PC-3 (cell line): Measurements from ENCODE around the gene MRPL27. TPM values are rescaled to one million over a fixed set of nuclear protein-coding genes. Genes with fewer than 3 reads are reported as not detected.

ENCODE experiments used
- ATAC-seq: fragments of 200-7000 bp; cut with Tn5 transposase; 2 replicates; pipeline ENCODE4 v1.9.1; 2020; ENCODE audit warnings: mild to moderate bottlenecking, moderate library complexity
- Bru-seq: library from RNA; stranded (reverse); fragments of 400-500 nt; gene quantifications from one replicate; lab custom pipeline; 2021; lab: Mats Ljungman, UMichigan
- BruChase-seq, 2 experiments: library from RNA; stranded (reverse); fragments of 400-500 nt; gene quantifications; one replicate each; lab custom pipeline; 2021; lab: Mats Ljungman, UMichigan
- BruUV-seq: library from RNA; stranded (reverse); fragments of 400-500 nt; replicated peaks from 2 replicates; lab custom pipeline; 2021; lab: Mats Ljungman, UMichigan
- CTCF ChIA-PET: fragments of 300-600 bp; sonication (Branson Sonifier 250); formaldehyde crosslinking; loops from one replicate; lab custom pipeline; 2022; ENCODE audit warnings: antibody characterized with exemption; lab: Charles Lee
- POLR2A ChIA-PET: fragments of 300-600 bp; sonication (Branson Sonifier 250); formaldehyde crosslinking; loops from one replicate; lab custom pipeline; 2022; ENCODE audit warnings: antibody characterized with exemption; ENCODE audit not compliant: unreplicated experiment; lab: Charles Lee
- DNase-seq: peaks from one replicate; pipeline ENCODE4 v3.0.0-alpha.2; 2015
- H2AFZ ChIP-seq: fragments of 300-600 bp; sonication (generic); 2 replicates; pipeline ENCODE4 v1.6.0; 2016; ENCODE audit warnings: antibody characterized with exemption, low read length
- H3F3A ChIP-seq: fragments of 300-600 bp; sonication (generic); one replicate; pipeline ENCODE4 v1.6.0; 2017; ENCODE audit warnings: antibody characterized with exemption, low read length, control low read depth, mild to moderate bottlenecking; ENCODE audit not compliant: unreplicated experiment
- H3K27ac ChIP-seq: fragments of 300-600 bp; sonication (generic); 2 replicates; pipeline ENCODE4 v1.5.1; 2016; ENCODE audit warnings: mild to moderate bottlenecking, low read length
- H3K27me3 ChIP-seq: fragments of 300-600 bp; sonication (generic); 2 replicates; pipeline ENCODE4 v1.6.1; 2016; ENCODE audit warnings: low read length, mixed read lengths
- H3K36me3 ChIP-seq: fragments of 300-600 bp; sonication (generic); 2 replicates; pipeline ENCODE4 v1.6.1; 2016; ENCODE audit warnings: low read depth, mixed run types, low read length, mixed read lengths
- H3K4me1 ChIP-seq: fragments of 300-600 bp; sonication (generic); 2 replicates; pipeline ENCODE4 v1.5.1; 2016; ENCODE audit warnings: low read length; ENCODE audit not compliant: insufficient read depth
- H3K4me2 ChIP-seq: fragments of 300-600 bp; sonication (generic); 2 replicates; pipeline ENCODE4 v1.6.0; 2016; ENCODE audit warnings: low read length
- H3K4me3 ChIP-seq: fragments of 300-600 bp; sonication (generic); 2 replicates; pipeline ENCODE4 v1.5.1; 2016; ENCODE audit warnings: mild to moderate bottlenecking, low read length, mixed read lengths
- H3K79me2 ChIP-seq: fragments of 300-600 bp; sonication (generic); 2 replicates; pipeline ENCODE4 v1.6.1; 2017; ENCODE audit warnings: low read length, mixed read lengths
- H3K9ac ChIP-seq: fragments of 300-600 bp; sonication (generic); 2 replicates; pipeline ENCODE4 v1.6.0; 2016; ENCODE audit warnings: mild to moderate bottlenecking, low read length
- H3K9me2 ChIP-seq: fragments of 300-600 bp; sonication (generic); replicated peaks from 2 replicates; pipeline ENCODE4 v1.6.1; 2016; ENCODE audit warnings: mixed run types, low read length, mixed read lengths
- H3K9me3 ChIP-seq: fragments of 300-600 bp; sonication (generic); 2 replicates; pipeline ENCODE4 v1.6.1; 2016; ENCODE audit warnings: low read length, mixed read lengths
- H4K20me1 ChIP-seq: fragments of 300-600 bp; sonication (generic); 2 replicates; pipeline ENCODE4 v1.6.1; 2016; ENCODE audit warnings: low read length, mixed read lengths
- EZH2 ChIP-seq: fragments of 300-600 bp; sonication (generic); IDR thresholded peaks from one replicate; pipeline ENCODE4 v1.6.1; 2017; ENCODE audit warnings: antibody characterized with exemption, mild to moderate bottlenecking, low read length; ENCODE audit not compliant: unreplicated experiment
- EZH2phosphoT487 ChIP-seq: fragments of 300-600 bp; sonication (generic); IDR thresholded peaks from 2 replicates; pipeline ENCODE4 v1.6.1; 2018; ENCODE audit warnings: mild to moderate bottlenecking, antibody characterized with exemption, low read length, borderline replicate concordance
- intact Hi-C: fragments of 100-400 bp; cut with micrococcal nuclease; formaldehyde crosslinking; loops from 2 replicates; pipeline ENCODE4 v1.9.0; 2023
- long read RNA-seq: library from polyadenylated mRNA; unstranded; transcript quantifications from one replicate; pipeline ENCODE4 v2.0.0, GENCODE V29; 2021; ENCODE audit not compliant: unreplicated experiment
- total RNA-seq: library from RNA; depleted of rRNA; stranded (reverse); fragments of >200 nt; gene quantifications from 2 replicates; pipeline ENCODE4 v1.2.3, GENCODE V29; 2014; rRNA removed
- TF ChIP-seq, protein P1 (sequence below): fragments of 300-600 bp; sonication (generic); conservative IDR thresholded peaks from 2 replicates; pipeline ENCODE4 v1.5.1; 2017; ENCODE audit warnings: antibody characterized with exemption, low read depth, mild to moderate bottlenecking, low read length

The MRPL27 gene
- total RNA-seq: 168 and 173 TPM in 2 replicates
- percentile 96 among the genes with signal in this experiment for Bru-seq, nascent RNA
- BruChase-seq, experiment 1, labeled RNA remaining after a 6-hour chase: percentile 95 among the genes with signal in this experiment
- BruChase-seq, experiment 2, labeled RNA remaining after a 2-hour chase: percentile 95 among the genes with signal in this experiment
- long read RNA-seq, transcript MRPL27-201 (4 exons, 716 nt): major isoform, 103 of 130 reads
- long read RNA-seq, transcript MRPL27-202 (3 exons, 2,441 nt): minor isoform, 10 of 130 reads
- long read RNA-seq, partial matches to known transcripts: 2 of 130 reads
- long read RNA-seq, other reads (novel, unspliced or antisense): 14 of 130 reads

DNA sequence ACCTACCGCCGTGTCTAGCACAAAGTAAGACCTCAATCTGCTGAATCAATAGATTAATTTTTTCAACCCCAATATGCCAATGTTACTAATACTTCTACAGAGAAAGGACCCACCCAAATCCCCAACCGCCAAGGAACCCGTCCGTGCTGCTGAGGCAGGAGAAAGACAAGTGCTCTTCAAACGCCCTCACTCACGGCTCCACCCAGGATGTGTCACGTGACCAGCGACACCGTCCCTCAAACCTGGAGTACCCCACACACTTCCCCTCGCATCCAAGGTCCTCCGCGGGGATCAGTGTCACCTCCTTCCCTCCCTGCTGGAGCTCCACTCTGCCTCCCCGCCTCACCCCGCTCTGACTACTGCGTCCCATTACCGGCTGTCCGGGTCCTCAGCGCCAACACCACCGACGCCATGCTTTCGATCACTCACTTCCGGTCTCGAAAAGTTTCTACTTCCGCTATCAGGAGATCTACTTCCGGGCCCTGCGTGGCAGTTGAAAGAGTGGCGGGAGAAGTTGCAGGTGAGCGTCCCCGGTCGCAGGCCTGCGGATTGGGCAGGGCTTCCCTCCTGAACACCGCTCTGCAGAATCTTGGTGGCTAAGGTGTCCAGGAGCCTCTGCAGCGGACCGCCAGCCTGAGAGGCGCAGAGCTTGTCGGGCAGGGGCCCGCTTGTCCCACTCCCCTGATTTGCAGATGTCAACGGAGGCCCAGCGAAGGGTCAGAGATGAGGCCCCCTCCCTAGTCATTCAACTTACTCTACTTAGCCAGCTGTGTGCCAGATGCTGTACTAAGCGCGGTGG is at the start of gene MRPL27, which contains the start of gene EME1:
Gene MRPL27, minus strand, starts transcription at position 427 of the 799 bp plus-strand sequence. Its CDS starts 14 bp downstream, at position 413.
Gene EME1, plus strand, starts transcription at position 472 of the 799 bp plus-strand sequence. CDS start 1,980 bp downstream, outside the sequence.
- peak within 1 kb of the TSS; percentile 90 for H3K4me2 ChIP-seq
- peak within 1 kb of the TSS; percentile 92 for H2AFZ ChIP-seq
- H3K79me2 ChIP-seq: peaks cover 40% of the 10 kb centered on the region
- CTCF ChIA-PET: interaction anchor here (0.6 kb wide), 1 partner anchor 504 kb away, joined by 3 read pairs; no protein-coding TSS in a partner anchor
- H3F3A ChIP-seq: peaks cover 5% of the 10 kb centered on the region
- peaks cover 34% of the 10 kb centered on the region for H3K36me3 ChIP-seq
- H3K9me3 ChIP-seq: no peaks in the 10 kb centered on the region
- ATAC-seq (peak; percentile 92), DNase-seq (peak; percentile 95)
- TSS peak; percentile 81 for BruUV-seq
- H4K20me1 ChIP-seq: no peaks in the 10 kb centered on the region
- peaks cover 14% of the 10 kb centered on the region for H3K4me1 ChIP-seq
- peak within 1 kb of the TSS; percentile 89 for H3K27ac ChIP-seq
- H3K4me3 ChIP-seq: peak within 1 kb of the TSS; percentile 88
- no peaks in the 10 kb centered on the region for H3K9me2 ChIP-seq
- peak within 1 kb of the TSS; percentile 93 for H3K9ac ChIP-seq
- POLR2A ChIA-PET: interaction anchor here (0.6 kb wide), 1 partner anchor 128 kb away, joined by 14 read pairs; no protein-coding TSS in a partner anchor
- H3K27me3 ChIP-seq: no peaks in the 10 kb centered on the region
- no peak for TF ChIP-seq EZH2phosphoT487
- TF ChIP-seq, protein P1, sequence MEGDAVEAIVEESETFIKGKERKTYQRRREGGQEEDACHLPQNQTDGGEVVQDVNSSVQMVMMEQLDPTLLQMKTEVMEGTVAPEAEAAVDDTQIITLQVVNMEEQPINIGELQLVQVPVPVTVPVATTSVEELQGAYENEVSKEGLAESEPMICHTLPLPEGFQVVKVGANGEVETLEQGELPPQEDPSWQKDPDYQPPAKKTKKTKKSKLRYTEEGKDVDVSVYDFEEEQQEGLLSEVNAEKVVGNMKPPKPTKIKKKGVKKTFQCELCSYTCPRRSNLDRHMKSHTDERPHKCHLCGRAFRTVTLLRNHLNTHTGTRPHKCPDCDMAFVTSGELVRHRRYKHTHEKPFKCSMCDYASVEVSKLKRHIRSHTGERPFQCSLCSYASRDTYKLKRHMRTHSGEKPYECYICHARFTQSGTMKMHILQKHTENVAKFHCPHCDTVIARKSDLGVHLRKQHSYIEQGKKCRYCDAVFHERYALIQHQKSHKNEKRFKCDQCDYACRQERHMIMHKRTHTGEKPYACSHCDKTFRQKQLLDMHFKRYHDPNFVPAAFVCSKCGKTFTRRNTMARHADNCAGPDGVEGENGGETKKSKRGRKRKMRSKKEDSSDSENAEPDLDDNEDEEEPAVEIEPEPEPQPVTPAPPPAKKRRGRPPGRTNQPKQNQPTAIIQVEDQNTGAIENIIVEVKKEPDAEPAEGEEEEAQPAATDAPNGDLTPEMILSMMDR: no peak
- TF ChIP-seq EZH2: no peak
- intact Hi-C loops: loop anchor here (2.0 kb wide), 1 partner anchor 18 kb away; no protein-coding TSS in a partner anchor

DNA sequence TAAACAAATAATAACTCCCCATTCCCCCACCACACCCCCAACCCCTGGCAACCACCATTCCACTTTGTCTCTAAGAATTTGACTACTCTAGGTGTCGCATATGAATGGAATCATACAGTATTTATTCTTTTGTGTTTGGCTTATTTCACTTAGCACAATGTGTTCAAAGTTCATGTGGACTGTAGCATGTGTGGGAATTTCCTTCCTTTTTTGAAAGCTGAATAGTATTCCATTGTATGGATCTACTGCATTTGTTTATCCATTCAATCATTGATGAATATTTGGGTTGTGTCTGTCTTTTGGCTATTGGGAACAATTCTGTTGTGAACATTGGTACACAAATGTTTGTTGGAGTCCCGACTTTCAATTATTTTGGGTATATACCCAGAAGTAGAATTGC is 49.8 kb upstream of the MRPL27 start:
- DNase-seq: no peak
- ChIA-PET CTCF (no interaction called here), POLR2A (no interaction called here)
- Histone ChIP-seq H4K20me1 (no peaks in the 10 kb centered on the region), H3K9me3 (no peaks in the 10 kb centered on the region), H2AFZ (no peak overlapping the region), H3K79me2 (peaks cover 22% of the 10 kb centered on the region), H3K27me3 (no peaks in the 10 kb centered on the region), H3K4me1 (peaks cover 54% of the 10 kb centered on the region), H3K9me2 (no peaks in the 10 kb centered on the region), H3K36me3 (no peaks in the 10 kb centered on the region), H3K27ac (no peak overlapping the region), H3K9ac (no peak overlapping the region), H3K4me3 (no peak overlapping the region), H3F3A (peaks cover 9% of the 10 kb centered on the region), H3K4me2 (0 out of 2 replicates have a peak overlapping the region, but pooled peaks have one; percentile 10)
- intact Hi-C loops: loop anchor here (5.0 kb wide), 1 partner anchor 35 kb away; no protein-coding TSS in a partner anchor
- TF ChIP-seq, protein P1: no peak
- no peak for TF ChIP-seq EZH2
- TF ChIP-seq EZH2phosphoT487: no peak
- ATAC-seq: no peak
- no TSS peak for BruUV-seq
